Calu3 (cell line): ENCODE data around the gene NCBP2L. TPM values are rescaled to one million over a fixed set of nuclear protein-coding genes. Genes with fewer than 3 reads are reported as not detected.

ENCODE experiments used
- BruUV-seq: library from RNA; stranded (reverse); fragments of 400-500 nt; replicated peaks from 2 replicates; lab custom pipeline; 2021; lab: Mats Ljungman, UMichigan
- CTCF ChIA-PET: fragments of 300-600 bp; sonication (Branson Sonifier 250); formaldehyde crosslinking; loops from one replicate; lab custom pipeline; 2022; ENCODE audit warnings: antibody characterized with exemption; lab: Charles Lee
- DNase-seq: peaks from one replicate; pipeline ENCODE4 v3.0.0; 2022
- H3K27ac Mint-ChIP-seq: one replicate; pipeline ENCODE4 v1.8.0; 2022; ENCODE audit warnings: mixed read lengths; ENCODE audit not compliant: unreplicated experiment
- H3K27me3 Mint-ChIP-seq: one replicate; pipeline ENCODE4 v1.8.0; 2022; ENCODE audit warnings: mixed read lengths; ENCODE audit not compliant: unreplicated experiment
- H3K36me3 Mint-ChIP-seq: one replicate; pipeline ENCODE4 v1.8.0; 2022; ENCODE audit warnings: mild to moderate bottlenecking, moderate library complexity, mixed read lengths; ENCODE audit not compliant: insufficient read depth, unreplicated experiment
- H3K4me1 Mint-ChIP-seq: one replicate; pipeline ENCODE4 v1.8.0; 2022; ENCODE audit warnings: mild to moderate bottlenecking, low read depth, mixed read lengths; ENCODE audit not compliant: unreplicated experiment
- H3K4me3 Mint-ChIP-seq: one replicate; pipeline ENCODE4 v1.8.0; 2022; ENCODE audit warnings: mild to moderate bottlenecking, low read depth, moderate library complexity, mixed read lengths; ENCODE audit not compliant: unreplicated experiment
- H3K9me3 Mint-ChIP-seq: one replicate; pipeline ENCODE4 v1.8.0; 2022; ENCODE audit warnings: low read depth, mixed read lengths; ENCODE audit not compliant: unreplicated experiment
- CTCF ChIP-seq: fragments of 200-600 bp; IDR thresholded peaks from one replicate; pipeline ENCODE4 v1.8.0; 2022; ENCODE audit warnings: antibody characterized with exemption; ENCODE audit not compliant: unreplicated experiment
- intact Hi-C: fragments of 100-400 bp; cut with micrococcal nuclease; formaldehyde crosslinking; loops from one replicate; pipeline ENCODE4 v1.10.0; 2022; ENCODE audit not compliant: unreplicated experiment
- total RNA-seq: library from RNA; stranded (reverse); gene quantifications from 2 replicates; pipeline ENCODE4 v1.2.3, GENCODE V29; 2022

NCBP2L gene
- total RNA-seq, 1 experiment from 2014 or later, result not detected

GRCh38 chrX:107766470-107767150 lies 10.9 kb upstream of the NCBP2L start:
- Mint-ChIP-seq H3K4me3 (no peak overlapping the region), H3K9me3 (no peaks in the 10 kb centered on the region), H3K4me1 (peaks cover 12% of the 10 kb centered on the region), H3K27ac (no peak overlapping the region), H3K36me3 (no peaks in the 10 kb centered on the region), H3K27me3 (no peaks in the 10 kb centered on the region)
- TF ChIP-seq CTCF, result no peak
- intact Hi-C loops, result no loop called here
- CTCF ChIA-PET, result interaction anchor here (0.5 to 0.8 kb wide), 2 partner anchors 35 to 94 kb away, joined by 3 to 5 read pairs; no protein-coding TSS in a partner anchor
- BruUV-seq, result no TSS peak
- no peak for DNase-seq

- BruUV-seq, result no TSS peak
- H3K27me3 Mint-ChIP-seq, result no peaks in the 10 kb centered on the region
Measured at GRCh38 chrX:107768051-107768450, 9.5 kb upstream of the NCBP2L start.

GRCh38 chrX:107769581-107770317 lies 7.8 kb upstream of the NCBP2L start:
- no peak overlapping the region for H3K27ac Mint-ChIP-seq
- H3K4me3 Mint-ChIP-seq, result no peak overlapping the region
- H3K36me3 Mint-ChIP-seq, result no peaks in the 10 kb centered on the region
- DNase-seq, result no peak
- TF ChIP-seq CTCF, result no peak
- peaks cover 8% of the 10 kb centered on the region for H3K4me1 Mint-ChIP-seq
- no TSS peak for BruUV-seq
- no peaks in the 10 kb centered on the region for H3K27me3 Mint-ChIP-seq
- intact Hi-C loops, result no loop called here
- no peaks in the 10 kb centered on the region for H3K9me3 Mint-ChIP-seq
- CTCF ChIA-PET, result no interaction called here

More at GRCh38 chrX:107768051-107768450, 9.5 kb upstream of the NCBP2L start:
- CTCF ChIA-PET, result no interaction called here
- Mint-ChIP-seq H3K4me3 (no peak overlapping the region), H3K9me3 (no peaks in the 10 kb centered on the region), H3K4me1 (peaks cover 11% of the 10 kb centered on the region), H3K36me3 (no peaks in the 10 kb centered on the region), H3K27ac (no peak overlapping the region)
- no peak for DNase-seq
- intact Hi-C loops, result no loop called here
- no peak for TF ChIP-seq CTCF

- Mint-ChIP-seq H3K27me3 (no peaks in the 10 kb centered on the region), H3K27ac (no peak overlapping the region), H3K4me3 (no peak overlapping the region), H3K36me3 (peaks cover 18% of the 10 kb centered on the region), H3K9me3 (no peaks in the 10 kb centered on the region), H3K4me1 (peaks cover 20% of the 10 kb centered on the region)
- no TSS peak for BruUV-seq
- CTCF ChIA-PET, result no interaction called here
- DNase-seq, result no peak
- no peak for TF ChIP-seq CTCF
- intact Hi-C loops, result no loop called here
Measured at GRCh38 chrX:107773206-107773605, 4.3 kb upstream of the NCBP2L start.
